Keratinocyte (primary cell): ENCODE data around the gene CRPPA.

Experiments used
- CTCF ChIP-seq, 3 experiments: IDR thresholded peaks in 1 of 3; conservative IDR thresholded peaks in 1 of 3; optimal IDR thresholded peaks in 1 of 3; 2 replicates in 2 of 3; 3 replicates in 1 of 3; pipeline versions ENCODE3 to v1.5.1; 2011; ENCODE audit warnings: low read length in 3 of 3, mild to moderate bottlenecking in 3 of 3, moderate library complexity in 2 of 3, control low read depth in 1 of 3, inconsistent platforms in 1 of 3; ENCODE audit not compliant: insufficient read depth in 2 of 3; ENCODE audit errors: extremely low read depth in 1 of 3
- EZH2 ChIP-seq: IDR thresholded peaks from one replicate; pipeline ENCODE4 v1.6.1; 2012; ENCODE audit warnings: inconsistent platforms, mild to moderate bottlenecking, low read length, moderate library complexity

GRCh38 chr7:16417906-16418305 is 3.4 kb downstream of the CRPPA start:
- no peak for TF ChIP-seq CTCF (optimal IDR thresholded peaks at IDR 0.05 in 1 of 3, IDR thresholded peaks at IDR 0.05 in 1 of 3, conservative IDR thresholded peaks at IDR 0.05 in 1 of 3; ENCODE audit: extremely low read depth in 1 of 3, insufficient read depth in 2 of 3, low read length in 3 of 3)
- TF ChIP-seq EZH2, result no peak
